Neural progenitor cell (in vitro differentiated cells): ENCODE results near the gene CNNM3.

ENCODE experiments used
- EZH2phosphoT487 ChIP-seq: fragments of 200-600 bp; sonication (generic); IDR thresholded peaks from 2 replicates; pipeline ENCODE4 v1.6.1; 2017; ENCODE audit warnings: antibody characterized with exemption
- TF ChIP-seq, protein P1 (sequence below): fragments of 200-600 bp; sonication (generic); IDR thresholded peaks from 2 replicates; pipeline ENCODE4 v1.5.1; 2017; ENCODE audit warnings: antibody characterized with exemption, mild to moderate bottlenecking

DNA sequence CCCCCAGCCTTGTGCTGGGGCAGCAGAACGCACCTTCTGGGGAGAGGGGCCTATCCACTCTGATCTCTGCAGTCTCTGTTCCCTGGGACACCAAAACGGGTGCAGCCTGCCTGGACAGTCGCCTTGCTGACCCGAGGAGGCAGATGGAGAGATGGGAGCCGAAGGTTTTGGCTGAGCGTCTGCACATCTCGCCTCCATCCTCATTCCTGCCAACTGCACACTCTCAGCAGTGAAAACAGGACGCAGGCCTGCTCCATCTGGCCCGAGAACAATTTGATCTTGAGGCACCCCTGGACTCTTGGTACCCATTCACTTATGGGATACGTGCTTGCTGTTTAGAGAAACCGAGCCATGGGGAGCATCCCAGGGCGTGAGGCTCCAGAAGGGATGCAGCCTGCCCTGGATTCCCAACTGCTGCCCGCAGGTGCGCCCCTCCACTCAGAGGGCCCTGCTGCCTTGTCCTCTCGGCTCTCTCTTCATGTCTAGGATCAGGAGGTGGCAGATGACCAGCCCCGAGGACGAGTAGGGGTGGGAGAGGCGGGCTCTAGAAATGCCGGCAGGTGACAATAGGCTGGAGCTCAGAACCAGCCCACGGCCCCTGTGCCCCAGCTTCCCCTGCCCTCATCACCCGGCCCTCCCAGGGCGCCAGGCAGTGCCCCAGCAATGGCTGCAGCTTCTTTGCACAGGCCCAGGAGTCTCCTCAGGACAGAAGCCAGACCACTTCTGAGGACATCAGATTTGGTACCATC is 62.9 kb downstream of the CNNM3 start:
- TF ChIP-seq, protein P1, sequence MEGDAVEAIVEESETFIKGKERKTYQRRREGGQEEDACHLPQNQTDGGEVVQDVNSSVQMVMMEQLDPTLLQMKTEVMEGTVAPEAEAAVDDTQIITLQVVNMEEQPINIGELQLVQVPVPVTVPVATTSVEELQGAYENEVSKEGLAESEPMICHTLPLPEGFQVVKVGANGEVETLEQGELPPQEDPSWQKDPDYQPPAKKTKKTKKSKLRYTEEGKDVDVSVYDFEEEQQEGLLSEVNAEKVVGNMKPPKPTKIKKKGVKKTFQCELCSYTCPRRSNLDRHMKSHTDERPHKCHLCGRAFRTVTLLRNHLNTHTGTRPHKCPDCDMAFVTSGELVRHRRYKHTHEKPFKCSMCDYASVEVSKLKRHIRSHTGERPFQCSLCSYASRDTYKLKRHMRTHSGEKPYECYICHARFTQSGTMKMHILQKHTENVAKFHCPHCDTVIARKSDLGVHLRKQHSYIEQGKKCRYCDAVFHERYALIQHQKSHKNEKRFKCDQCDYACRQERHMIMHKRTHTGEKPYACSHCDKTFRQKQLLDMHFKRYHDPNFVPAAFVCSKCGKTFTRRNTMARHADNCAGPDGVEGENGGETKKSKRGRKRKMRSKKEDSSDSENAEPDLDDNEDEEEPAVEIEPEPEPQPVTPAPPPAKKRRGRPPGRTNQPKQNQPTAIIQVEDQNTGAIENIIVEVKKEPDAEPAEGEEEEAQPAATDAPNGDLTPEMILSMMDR: no peak
- no peak for TF ChIP-seq EZH2phosphoT487
